ENCODE data around the gene MYEOV.

Gene MYEOV

GRCh38 chr11:69297787-69298266 lies 3.9 kb downstream of the MYEOV start:
- peak in 17 of 42 donors; percentile 6 to 60 (median 36) for DNase-seq
- intact Hi-C loops (cut with DNase I): loop anchor here (10.0 kb wide), 1 partner anchor 347 kb away; the partner anchor contains the start of gene CCND1

GRCh38 chr11:69298267-69299022 lies 4.5 kb downstream of the MYEOV start:
- peak in 40 of 42 donors; percentile 20 to 80 (median 50) for DNase-seq
- intact Hi-C loops (cut with DNase I): loop anchor here (10.0 kb wide), 1 partner anchor 346 kb away; the partner anchor contains the start of gene CCND1

- no peak for DNase-seq
- intact Hi-C loops (cut with DNase I): loop anchor here (10.0 kb wide), 1 partner anchor 346 kb away; the partner anchor contains the start of gene CCND1
Measured at GRCh38 chr11:69299023-69299461, 5.1 kb downstream of the MYEOV start.

- DNase-seq: no peak
- intact Hi-C loops (cut with DNase I): loop anchor here (10.0 kb wide), 1 partner anchor 345 kb away; the partner anchor contains the start of gene CCND1
Measured at GRCh38 chr11:69299572-69299971, 5.6 kb downstream of the MYEOV start.

- no peak for DNase-seq
- intact Hi-C loops (cut with DNase I): no loop called here
Measured at GRCh38 chr11:69300120-69301060, 6.4 kb downstream of the MYEOV start.

DNA sequence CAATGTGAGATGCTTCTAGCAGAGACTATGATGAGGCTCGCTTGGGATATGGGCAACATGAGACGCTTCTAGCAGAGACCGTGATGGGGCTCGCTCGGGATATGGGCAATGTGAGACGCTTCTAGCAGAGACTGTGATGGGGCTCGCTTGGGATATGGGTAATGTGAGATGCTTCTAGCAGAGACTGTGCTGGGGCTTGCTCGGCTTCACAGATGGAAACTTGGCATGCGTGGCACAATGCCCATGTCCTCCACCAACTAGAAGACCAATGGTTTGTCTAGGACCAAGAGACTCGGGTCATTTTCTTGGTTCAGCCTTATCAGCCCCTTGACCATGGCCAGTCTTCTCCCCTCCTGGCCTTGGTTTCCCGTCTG lies 7.1 kb downstream of the MYEOV start:
- no peak for DNase-seq
- intact Hi-C loops (cut with DNase I): no loop called here

- peak in 2 of 42 donors; percentile 21 to 41 for DNase-seq
- intact Hi-C loops (cut with DNase I): no loop called here
Measured at GRCh38 chr11:69301455-69302401, 7.8 kb downstream of the MYEOV start.

DNA sequence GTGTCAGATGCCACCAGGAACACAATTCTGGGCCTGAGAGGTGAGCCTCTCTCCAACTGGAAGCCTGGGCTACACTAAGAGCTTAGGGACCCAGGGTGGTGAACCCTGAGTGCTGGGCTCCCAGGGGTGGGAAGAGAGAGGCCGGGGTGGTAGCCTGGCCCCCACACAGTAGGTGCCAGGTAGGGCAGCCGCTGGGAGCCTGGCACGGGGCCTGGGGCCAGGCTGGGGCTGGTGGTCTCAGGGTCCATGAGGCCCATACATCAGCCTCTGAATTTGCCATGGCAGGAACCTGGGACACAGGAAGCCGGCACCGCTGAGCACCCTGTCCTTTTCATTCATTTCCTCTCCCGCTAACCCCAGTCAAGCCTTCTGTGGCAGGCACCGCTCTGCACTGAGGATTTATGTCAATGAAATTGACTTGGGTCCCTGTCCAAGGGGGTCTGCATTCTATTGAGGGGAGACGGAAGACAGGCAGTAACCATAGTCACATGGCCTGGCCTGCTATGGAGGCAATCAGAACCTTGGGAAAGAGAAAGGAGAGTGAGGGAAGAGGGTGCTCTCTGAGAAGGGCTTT lies 8.6 kb downstream of the MYEOV start:
- intact Hi-C loops (cut with DNase I): no loop called here

DNA sequence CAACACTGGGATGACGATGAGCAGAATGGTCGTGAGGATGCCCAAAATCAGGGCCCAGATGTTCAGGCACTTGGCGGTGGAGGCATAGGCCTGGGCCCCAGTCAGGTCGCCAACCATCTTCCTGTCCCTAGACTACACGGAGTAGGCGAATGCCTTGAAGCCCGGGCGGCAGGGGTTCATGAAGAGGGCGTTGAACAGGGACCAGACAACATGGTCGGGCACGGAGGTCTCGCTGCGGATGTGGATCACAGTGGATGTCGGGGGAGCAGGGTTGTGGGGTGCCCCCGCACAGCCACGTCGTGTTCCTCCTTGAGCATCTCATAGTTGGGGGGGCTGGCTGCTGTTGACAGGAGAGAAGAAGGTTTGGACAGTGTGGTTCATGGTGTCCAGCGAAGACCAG lies 9.5 kb downstream of the MYEOV start:
- intact Hi-C loops (cut with DNase I): no loop called here
- no peak for DNase-seq

More for the DNA sequence above, 8.6 kb downstream of the MYEOV start:
- DNase-seq: no peak

- intact Hi-C loops (cut with DNase I): no loop called here
Measured at GRCh38 chr11:69304258-69304657, 10.3 kb downstream of the MYEOV start.

DNA sequence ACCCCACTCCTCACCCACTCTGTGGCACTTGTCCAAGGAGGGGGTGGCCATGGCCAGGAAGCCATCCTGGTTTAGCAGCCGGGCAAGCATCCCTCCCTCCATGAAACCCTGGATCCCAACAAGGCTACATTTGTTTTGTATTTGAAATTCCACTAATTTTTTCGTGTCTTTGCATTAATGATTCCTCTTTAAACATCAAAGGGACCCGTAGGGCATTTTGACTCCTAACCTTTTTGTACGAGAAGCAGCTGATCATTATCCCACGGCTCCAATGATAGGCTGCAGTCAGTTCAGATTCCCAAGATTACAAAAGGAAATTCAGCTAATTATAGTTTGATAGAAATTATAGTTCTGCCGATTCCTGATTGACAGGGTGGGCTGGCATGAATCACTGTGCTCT lies 10.7 kb downstream of the MYEOV start:
- intact Hi-C loops (cut with DNase I): no loop called here

More at GRCh38 chr11:69304258-69304657, 10.3 kb downstream of the MYEOV start:
- no peak for DNase-seq

GRCh38 chr11:69305885-69306540 lies 12.1 kb downstream of the MYEOV start:
- DNase-seq: no peak
- intact Hi-C loops (cut with DNase I): no loop called here

More for the DNA sequence above, 10.7 kb downstream of the MYEOV start:
- DNase-seq: no peak

- DNase-seq: peak in 1 of 42 donors; percentile 14
- intact Hi-C loops (cut with DNase I): no loop called here
Measured at GRCh38 chr11:69306821-69307220, 12.9 kb downstream of the MYEOV start.

GRCh38 chr11:69307421-69307820 lies 13.5 kb downstream of the MYEOV start:
- intact Hi-C loops (cut with DNase I): no loop called here
- peak in 1 of 42 donors; percentile 1 for DNase-seq

DNA sequence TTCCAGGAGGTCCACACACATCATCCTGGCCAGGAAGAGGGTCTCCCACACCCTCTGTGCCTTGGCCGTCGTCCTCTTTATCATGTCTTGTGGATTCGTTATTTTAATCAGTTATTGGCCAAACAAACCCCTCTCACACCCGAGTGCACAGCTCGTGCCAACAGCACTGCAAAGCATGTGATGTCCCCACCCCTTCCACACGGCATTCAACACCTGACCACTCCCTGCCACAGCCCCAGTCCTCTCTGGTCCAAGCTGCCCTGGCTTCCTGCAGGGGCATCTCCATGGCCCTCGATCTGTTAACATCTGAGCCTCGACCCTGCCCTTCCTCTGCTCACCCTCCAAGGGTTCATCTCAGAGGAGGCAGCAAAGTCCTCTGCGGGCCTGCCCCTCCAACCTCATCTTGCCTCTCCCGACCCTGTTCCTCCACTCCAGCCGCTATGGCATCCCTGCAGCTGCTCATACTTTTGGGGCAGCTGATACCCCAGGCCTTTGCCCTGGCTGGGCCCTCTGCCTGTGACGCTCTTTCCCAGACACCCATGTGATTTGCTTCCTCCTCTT lies 14.0 kb downstream of the MYEOV start:
- intact Hi-C loops (cut with DNase I): no loop called here
- DNase-seq: peak in 2 of 42 donors; percentile 11 to 19

GRCh38 chr11:69308491-69308911 lies 14.5 kb downstream of the MYEOV start:
- intact Hi-C loops (cut with DNase I): no loop called here
- DNase-seq: peak in 1 of 42 donors; percentile 14

Data from head of caudate nucleus (tissue), 42 donors.